Measurements from ENCODE around the gene MDFI. TPM values are rescaled to one million over a fixed set of nuclear protein-coding genes. Genes with fewer than 3 reads are reported as not detected.

MDFI gene
- total RNA-seq, 2 donors from 2014 or later: 4.9 to 6.7 TPM

- H3K4me3 ChIP-seq: no peak overlapping the region
- H3K4me1 ChIP-seq: peaks cover 25% of the 10 kb centered on the region
- peak in 3 of 4 donors; percentile 18 to 32 (median 20) for DNase-seq
- H3K9me3 ChIP-seq: no peaks in the 10 kb centered on the region
- TF ChIP-seq POLR2A (IDR thresholded peaks at IDR 0.05): no peak
- TF ChIP-seq, protein P1, sequence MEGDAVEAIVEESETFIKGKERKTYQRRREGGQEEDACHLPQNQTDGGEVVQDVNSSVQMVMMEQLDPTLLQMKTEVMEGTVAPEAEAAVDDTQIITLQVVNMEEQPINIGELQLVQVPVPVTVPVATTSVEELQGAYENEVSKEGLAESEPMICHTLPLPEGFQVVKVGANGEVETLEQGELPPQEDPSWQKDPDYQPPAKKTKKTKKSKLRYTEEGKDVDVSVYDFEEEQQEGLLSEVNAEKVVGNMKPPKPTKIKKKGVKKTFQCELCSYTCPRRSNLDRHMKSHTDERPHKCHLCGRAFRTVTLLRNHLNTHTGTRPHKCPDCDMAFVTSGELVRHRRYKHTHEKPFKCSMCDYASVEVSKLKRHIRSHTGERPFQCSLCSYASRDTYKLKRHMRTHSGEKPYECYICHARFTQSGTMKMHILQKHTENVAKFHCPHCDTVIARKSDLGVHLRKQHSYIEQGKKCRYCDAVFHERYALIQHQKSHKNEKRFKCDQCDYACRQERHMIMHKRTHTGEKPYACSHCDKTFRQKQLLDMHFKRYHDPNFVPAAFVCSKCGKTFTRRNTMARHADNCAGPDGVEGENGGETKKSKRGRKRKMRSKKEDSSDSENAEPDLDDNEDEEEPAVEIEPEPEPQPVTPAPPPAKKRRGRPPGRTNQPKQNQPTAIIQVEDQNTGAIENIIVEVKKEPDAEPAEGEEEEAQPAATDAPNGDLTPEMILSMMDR (IDR thresholded peaks at IDR 0.05): no peak
- H3K36me3 ChIP-seq (replicated peaks in 1 of 2; ENCODE audit: insufficient read depth in 1 of 2, low read depth in 2 of 2): no peaks in the 10 kb centered on the region
- H3K27me3 ChIP-seq: peaks cover 0 to 25% of the 10 kb centered on the region in 2 donors
- ATAC-seq: peak; percentile 14
- intact Hi-C loops (cut with DNase I): no loop called here
- no peak overlapping the region for H3K27ac ChIP-seq
- WGBS, 2 donors: 8 to 12% methylated on average over 17 to 44 of the region's 54 CpGs
These were observed 870 bp upstream of the MDFI start for GRCh38 chr6:41637194-41638001.

DNA sequence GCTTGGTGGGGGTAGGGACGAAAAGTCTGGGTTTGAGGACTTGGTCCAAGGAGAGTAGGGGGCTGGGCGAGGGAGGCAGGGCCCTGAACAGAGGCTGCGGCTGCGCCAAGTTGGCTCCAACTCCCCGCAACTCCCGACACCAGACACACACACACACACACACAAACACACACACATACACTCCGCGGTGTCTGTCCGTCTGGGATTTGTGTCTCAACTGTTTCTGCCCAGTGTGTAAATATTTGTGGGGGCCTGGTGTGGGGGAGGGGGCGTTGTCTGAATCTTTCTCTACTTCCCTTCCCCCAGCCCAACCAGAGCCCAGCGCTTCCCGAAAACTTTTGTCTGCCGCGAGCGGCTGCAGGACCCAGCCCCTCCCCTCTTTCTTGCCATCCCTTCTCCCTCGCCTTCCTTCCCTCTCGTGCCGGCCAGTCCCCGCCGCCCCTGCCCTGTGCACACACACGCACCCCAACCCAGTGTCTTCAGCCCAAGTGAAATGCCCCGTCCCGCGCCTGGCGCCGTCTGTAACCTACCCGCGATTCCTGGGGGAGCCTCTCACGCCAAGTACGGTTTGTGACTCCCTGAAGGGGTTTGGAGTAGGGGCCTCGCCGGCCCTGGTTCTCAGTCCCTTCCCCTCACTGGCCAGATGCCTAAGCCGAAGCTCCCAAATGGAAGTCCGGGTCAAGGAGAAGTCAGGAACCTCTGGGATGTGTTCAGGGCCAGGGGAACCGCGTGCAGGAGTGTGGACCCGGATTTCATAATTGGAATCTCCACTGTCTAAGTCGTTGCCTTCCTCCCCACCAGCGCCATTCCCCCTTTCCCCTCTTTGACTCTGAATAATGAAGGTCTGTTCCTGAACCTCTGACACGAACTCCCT, 904 bp downstream of the MDFI start:
- ATAC-seq: no peak
- H3K27ac ChIP-seq: no peak overlapping the region
- peaks cover 25% of the 10 kb centered on the region for H3K4me1 ChIP-seq
- 42 to 52% methylated on average over 33 to 40 of the region's 40 CpGs for WGBS, 2 donors
- intact Hi-C loops (cut with DNase I): no loop called here
- no peaks in the 10 kb centered on the region for H3K36me3 ChIP-seq (replicated peaks in 1 of 2; ENCODE audit: insufficient read depth in 1 of 2, low read depth in 2 of 2)
- H3K4me3 ChIP-seq: no peak overlapping the region
- DNase-seq: peak in 1 of 4 donors; percentile 16
- TF ChIP-seq, protein P1 (IDR thresholded peaks at IDR 0.05): no peak
- TF ChIP-seq POLR2A (IDR thresholded peaks at IDR 0.05): no peak
- H3K9me3 ChIP-seq: no peaks in the 10 kb centered on the region
- peaks cover 0 to 25% of the 10 kb centered on the region in 2 donors for H3K27me3 ChIP-seq

GRCh38 chr6:41639809-41640371, 1.6 kb downstream of the MDFI start:
- H3K4me3 ChIP-seq: no peak overlapping the region
- ATAC-seq (no peak), DNase-seq (no peak)
- WGBS, 2 donors: 71 to 97% methylated on average over 5 to 8 of the region's 8 CpGs
- peaks cover 0 to 25% of the 10 kb centered on the region in 2 donors for H3K27me3 ChIP-seq
- peaks cover 25% of the 10 kb centered on the region for H3K4me1 ChIP-seq
- intact Hi-C loops (cut with DNase I): no loop called here
- H3K27ac ChIP-seq: no peak overlapping the region
- no peaks in the 10 kb centered on the region for H3K36me3 ChIP-seq (replicated peaks in 1 of 2; ENCODE audit: insufficient read depth in 1 of 2, low read depth in 2 of 2)
- no peak for TF ChIP-seq POLR2A (IDR thresholded peaks at IDR 0.05)
- TF ChIP-seq, protein P1 (IDR thresholded peaks at IDR 0.05): no peak
- H3K9me3 ChIP-seq: no peaks in the 10 kb centered on the region

- no peaks in the 10 kb centered on the region for H3K36me3 ChIP-seq (replicated peaks in 1 of 2; ENCODE audit: insufficient read depth in 1 of 2, low read depth in 2 of 2)
- intact Hi-C loops (cut with DNase I): no loop called here
- TF ChIP-seq, protein P1 (IDR thresholded peaks at IDR 0.05): no peak
- TF ChIP-seq POLR2A (IDR thresholded peaks at IDR 0.05): no peak
- H3K9me3 ChIP-seq: no peaks in the 10 kb centered on the region
- ATAC-seq: no peak
- WGBS, 2 donors: 80 to 100% methylated on average over 1 to 6 of the region's 7 CpGs
- H3K27ac ChIP-seq: no peak overlapping the region
- no peak for DNase-seq
- peaks cover 0 to 25% of the 10 kb centered on the region in 2 donors for H3K27me3 ChIP-seq
- H3K4me1 ChIP-seq: peaks cover 25% of the 10 kb centered on the region
- no peak overlapping the region for H3K4me3 ChIP-seq
These were observed 2.2 kb downstream of the MDFI start for GRCh38 chr6:41640426-41640825.

Data from body of pancreas (tissue), 4 donors.